Erythroblast (primary cell): ENCODE data around the gene KCMF1.

Experiments used
- DNase-seq, 2 experiments: peaks; one replicate each; lab custom pipeline; 2025; lab: John Stamatoyannopoulos, UW
- GATA1 ChIP-seq: IDR thresholded peaks from 2 replicates; pipeline ENCODE4 v1.6.1; 2011; ENCODE audit warnings: low read depth, mild to moderate bottlenecking, control low read depth, low read length, moderate library complexity
- POLR2A ChIP-seq: IDR thresholded peaks from 2 replicates; pipeline ENCODE4 v1.6.1; 2011; ENCODE audit warnings: mild to moderate bottlenecking, low read length

The KCMF1 gene

DNA sequence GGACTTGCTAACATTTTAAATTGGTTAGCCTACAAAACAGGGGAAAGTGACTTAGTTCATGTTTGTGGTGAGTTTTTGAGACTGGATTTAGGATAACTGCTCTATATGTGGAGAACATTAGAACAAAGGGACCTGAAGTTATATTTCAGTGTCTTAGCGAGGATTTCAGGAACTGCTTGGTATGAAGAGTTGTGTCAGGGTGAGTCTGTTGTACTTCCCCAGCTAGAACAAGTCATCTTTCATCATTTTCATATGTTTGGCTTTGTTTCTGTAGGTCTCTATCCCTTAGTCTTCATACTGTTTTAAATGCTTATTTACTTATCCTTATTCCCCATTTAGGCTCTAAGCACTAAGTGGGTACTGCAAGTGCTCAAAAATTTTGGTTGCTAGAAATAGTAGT is 41.9 kb downstream of the KCMF1 start:
- TF ChIP-seq POLR2A (no peak), GATA1 (no peak)
- no peak for DNase-seq

DNA sequence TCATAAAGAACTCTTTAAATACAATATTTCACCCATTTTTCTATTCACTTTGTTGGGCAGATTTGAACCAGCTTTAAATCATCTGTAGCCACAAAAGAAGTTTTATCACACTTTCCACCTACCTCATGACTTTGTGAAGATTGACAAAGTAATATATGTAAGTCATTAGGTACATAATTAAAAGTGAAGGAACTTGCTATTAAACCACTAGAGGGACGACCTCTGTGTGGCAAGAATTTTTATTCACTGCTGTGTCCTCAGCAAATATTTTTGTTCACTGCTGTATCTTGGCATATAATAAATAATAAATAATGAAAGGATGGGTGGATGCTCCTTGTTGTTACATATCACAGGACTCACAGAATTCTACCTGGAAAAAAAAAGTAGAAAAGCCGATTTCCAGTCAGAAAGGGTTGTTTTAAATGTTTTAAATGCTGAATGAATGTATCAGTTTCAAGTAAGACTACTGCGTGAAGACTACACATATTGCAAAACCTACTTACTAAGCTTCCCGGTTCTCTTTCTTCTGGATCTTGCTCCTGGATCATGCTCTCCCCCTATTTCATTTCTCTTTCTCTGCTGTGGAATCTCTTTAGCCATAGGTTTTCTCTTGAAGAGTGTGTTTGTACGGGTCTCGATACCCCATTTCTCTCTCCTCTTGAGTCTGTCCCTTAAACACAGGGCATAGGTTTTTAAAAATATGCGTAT is 44.8 kb downstream of the KCMF1 start:
- peak in 1 of 2 experiments; percentile 16 for DNase-seq
- no peak for TF ChIP-seq POLR2A
- no peak for TF ChIP-seq GATA1

DNA sequence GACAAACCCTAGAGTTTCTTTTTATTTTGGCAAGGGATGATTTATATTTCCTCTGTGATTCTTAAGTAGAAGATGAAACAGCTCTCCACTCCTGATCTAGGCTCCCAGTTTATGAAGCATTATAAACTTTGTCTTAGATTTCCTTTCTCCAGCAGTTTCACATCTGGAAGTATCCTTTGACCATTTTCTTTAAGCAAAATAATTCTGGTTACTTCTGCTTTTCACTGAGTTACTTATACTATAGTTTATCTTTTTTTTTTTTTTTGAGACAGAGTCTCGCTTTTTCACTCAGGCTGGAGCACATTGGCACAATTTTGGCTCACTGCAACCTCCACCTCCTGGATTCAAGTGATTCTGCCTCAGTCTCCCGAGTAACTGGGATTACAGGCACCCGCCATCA is 45.5 kb downstream of the KCMF1 start:
- no peak for TF ChIP-seq GATA1
- no peak for TF ChIP-seq POLR2A
- no peak for DNase-seq

DNA sequence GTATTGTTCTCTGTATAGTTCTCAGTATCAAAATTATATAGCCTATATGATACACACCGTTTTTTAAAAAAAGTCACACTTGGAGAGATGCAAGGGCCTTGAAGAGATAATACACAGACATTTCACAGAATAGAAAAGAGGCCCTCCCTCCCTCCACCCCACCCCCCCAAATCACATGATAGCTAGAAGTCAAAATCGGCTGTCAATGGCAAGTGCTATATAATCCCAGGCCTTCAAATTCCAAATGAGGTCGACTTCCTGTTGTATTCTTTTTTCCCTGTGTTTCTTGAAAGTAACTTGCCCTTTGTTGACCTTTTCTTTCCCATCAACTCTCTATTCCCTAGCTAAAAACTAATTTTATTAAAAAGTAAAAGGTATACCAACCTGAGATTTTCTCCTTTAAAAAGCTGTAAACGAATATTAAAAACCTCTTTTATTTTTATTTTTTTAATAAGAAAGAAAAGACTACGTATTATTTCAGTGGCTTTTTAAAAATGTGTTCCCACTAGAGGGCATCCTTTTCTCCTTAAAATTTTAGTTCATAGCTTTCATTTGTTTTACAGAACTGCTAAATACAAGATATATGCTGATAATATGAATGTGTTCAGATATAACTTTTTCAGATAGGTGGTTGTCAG is 46.6 kb downstream of the KCMF1 start:
- TF ChIP-seq POLR2A (no peak), GATA1 (no peak)
- peak; percentile 36 for DNase-seq

DNA sequence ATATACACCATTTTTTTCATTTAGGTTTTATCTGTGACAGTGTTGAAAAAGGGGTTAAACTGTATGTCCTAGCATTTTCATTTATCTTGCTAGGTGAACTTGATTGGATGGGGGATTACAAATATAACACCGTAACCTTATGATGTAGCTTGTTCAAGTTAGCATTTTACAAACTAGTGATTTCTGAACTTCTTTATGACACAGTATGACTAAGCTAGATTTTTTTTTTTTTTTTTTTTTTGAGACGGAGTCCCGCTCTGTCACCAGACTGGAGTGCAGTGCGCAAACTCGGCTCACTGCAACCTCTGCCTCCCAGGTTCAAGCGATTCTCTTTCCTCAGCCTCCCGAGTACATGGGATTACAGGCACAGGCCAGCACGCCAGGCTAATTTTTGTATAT is 47.1 kb downstream of the KCMF1 start:
- peak in 1 of 2 experiments; percentile 26 for DNase-seq
- TF ChIP-seq POLR2A (no peak), GATA1 (no peak)

DNA sequence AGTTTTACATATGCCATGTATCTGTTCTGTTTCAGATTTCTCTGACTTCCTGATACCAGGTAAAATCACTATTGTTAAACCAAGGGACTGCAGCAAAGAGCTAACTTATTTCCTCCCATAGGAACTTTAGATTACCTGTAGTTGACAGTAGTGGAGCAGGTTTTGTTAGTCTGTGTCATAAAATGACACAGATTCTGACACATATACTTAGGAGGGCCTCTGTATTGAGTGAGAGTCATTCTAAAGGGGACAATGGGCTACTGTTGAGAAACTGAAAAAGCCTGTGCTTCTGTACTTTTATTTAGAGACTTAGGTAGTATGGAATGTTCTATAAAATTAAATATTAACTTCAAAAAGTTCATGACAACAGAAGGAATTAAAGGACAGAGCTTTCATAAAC is 48.2 kb downstream of the KCMF1 start:
- no peak for TF ChIP-seq GATA1
- TF ChIP-seq POLR2A, result no peak
- no peak for DNase-seq

DNA sequence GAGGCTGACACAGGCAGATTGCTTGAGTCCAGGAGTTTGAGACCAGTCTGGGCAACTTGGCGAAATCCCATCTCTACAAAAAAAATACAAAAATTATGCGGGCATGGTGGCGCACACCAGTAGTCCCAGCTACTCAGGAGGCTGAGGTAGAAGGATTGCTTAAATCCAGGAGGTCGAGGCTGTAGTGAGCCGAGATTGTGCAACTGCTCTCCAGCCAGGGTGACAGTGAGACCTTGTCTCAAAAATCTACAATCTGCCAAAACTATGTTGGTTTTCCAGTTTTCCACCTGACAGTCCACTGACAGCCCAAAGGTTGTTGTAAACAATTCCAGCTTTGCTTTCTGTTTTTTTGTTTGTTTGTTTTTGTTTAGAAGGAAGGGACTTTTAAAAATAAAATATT is 51.3 kb downstream of the KCMF1 start:
- TF ChIP-seq POLR2A (no peak), GATA1 (no peak)
- no peak for DNase-seq

DNA sequence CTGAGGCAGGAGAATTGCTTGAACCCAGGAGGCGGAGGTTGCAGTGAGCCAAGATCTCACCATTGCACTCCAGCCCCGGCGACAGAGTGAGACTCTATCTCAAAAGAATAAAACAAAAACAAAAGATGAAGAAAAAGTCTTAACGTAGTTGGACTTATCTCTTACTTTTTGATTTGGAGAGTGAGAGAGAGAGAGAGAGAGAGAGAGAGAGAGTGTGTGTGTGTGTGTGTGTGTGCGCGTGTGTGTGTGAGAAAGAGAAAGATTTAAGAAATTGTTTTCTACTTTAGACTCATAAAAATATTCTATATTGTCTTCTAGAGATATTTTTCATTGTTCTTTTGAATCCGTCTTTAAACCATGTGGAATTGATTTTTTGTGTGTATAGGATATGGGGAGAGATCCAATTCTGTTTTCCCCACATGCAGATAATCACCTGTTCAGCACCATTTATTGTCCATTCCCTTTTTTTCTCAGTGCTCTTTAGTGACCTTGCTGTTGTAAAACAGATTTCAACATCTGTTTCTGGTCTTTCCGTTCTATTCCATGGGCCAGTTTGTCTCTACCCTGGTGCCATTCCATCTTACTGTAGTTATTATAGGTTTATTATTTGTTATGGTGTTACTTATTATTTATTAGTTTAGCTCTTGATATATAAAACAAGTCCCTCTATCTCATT is 53.5 kb downstream of the KCMF1 start:
- TF ChIP-seq GATA1 (no peak), POLR2A (no peak)

DNA sequence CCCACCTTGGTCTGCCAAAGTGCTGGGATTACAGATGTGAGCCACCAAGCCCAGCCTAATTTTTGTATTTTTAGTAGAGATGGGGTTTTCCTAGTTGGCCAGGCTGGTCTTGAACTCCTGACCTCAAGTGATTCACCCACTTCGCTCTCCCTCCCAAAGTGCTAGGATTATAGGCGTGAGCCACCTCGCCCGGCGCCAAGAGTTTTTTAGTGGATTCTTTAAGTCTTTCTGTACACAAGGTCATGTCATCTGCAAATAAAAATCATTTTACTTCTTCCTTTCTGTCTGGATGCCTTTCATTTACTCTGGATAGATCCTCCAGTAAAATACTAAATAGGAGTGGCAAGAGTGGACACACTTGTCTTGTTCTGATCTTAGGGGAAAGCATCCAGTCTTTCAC is 61.7 kb downstream of the KCMF1 start:
- no peak for TF ChIP-seq POLR2A
- TF ChIP-seq GATA1, result no peak
- DNase-seq, result no peak

More for the DNA sequence above, 53.5 kb downstream of the KCMF1 start:
- DNase-seq, result no peak

DNA sequence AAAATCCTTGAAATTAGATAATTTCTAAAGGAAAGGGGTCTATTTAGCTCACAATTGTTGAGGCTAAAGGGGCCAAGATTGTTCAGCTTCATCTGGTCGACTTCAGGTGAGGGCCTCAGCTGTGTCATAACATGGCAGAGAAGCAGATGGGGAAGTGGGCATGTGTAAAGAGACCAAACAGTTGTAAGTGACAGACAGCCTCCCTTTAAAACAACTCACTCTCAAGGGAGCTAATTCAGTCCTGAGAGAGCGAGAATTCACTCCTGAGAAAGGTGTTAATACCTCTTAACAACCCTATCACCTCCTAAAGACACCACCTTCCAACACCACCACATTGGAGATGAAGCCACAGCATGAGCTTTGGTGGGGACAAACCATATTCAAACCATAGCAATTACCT is 62.4 kb downstream of the KCMF1 start:
- no peak for DNase-seq
- no peak for TF ChIP-seq POLR2A
- no peak for TF ChIP-seq GATA1

DNA sequence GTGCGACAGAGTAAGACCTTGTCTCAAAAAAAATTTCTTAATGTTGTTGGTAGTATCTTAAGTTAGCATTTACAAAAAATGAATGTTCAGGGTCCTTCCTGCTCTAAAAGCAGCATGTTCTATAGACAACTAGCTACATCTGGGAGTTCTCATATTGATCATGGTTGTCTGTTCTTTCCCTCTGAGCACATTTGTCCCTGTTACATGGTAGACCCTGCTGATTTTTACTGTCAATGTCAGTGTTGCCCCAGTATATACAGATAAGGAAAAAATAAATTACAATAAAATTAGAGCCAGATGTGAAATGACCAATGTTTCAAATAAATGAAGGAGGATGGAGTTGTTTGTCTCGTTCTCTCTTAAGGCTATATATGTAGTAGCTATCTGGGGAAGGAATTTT is 63.2 kb downstream of the KCMF1 start:
- TF ChIP-seq GATA1 (no peak), POLR2A (no peak)
- no peak for DNase-seq

DNA sequence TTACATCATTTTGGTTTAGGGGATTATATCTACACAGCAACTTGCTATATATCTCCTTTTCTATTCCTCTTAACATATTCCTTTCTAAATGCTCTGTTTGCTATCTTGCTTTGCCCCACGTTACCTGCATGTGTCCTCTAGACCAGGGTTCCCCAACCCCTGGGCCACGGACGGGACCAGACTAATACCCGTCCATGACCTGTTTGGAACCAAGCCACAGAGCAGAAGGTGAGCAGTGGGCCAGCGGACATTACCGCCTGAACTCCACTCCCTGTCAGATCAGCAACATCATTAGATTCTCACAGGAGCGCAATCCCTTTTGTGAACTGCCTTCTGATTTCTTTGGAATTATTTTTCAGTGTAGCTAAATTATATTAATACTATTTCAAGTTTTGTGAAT is 66.7 kb downstream of the KCMF1 start:
- DNase-seq, result no peak
- no peak for TF ChIP-seq POLR2A
- no peak for TF ChIP-seq GATA1

DNA sequence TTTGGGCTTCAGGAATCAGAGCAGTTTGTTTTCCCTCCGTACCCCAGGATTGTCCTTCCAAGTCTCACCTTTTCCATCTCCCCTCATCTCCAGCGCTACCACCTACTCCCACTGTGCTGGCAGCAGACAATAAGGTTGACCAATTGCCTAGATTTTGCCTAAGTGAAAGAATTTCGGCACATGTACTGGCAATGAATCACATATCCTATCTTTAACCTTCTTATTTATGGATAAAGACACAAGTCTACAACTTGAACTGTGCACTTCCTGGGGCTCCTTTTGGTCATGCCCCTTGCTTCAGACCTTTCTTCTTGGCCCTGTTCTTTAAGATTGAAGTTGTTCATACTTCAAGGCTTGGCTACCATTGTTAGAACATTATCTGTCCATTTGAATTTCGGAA is 71.4 kb downstream of the KCMF1 start:
- DNase-seq, result no peak
- no peak for TF ChIP-seq POLR2A
- no peak for TF ChIP-seq GATA1

DNA sequence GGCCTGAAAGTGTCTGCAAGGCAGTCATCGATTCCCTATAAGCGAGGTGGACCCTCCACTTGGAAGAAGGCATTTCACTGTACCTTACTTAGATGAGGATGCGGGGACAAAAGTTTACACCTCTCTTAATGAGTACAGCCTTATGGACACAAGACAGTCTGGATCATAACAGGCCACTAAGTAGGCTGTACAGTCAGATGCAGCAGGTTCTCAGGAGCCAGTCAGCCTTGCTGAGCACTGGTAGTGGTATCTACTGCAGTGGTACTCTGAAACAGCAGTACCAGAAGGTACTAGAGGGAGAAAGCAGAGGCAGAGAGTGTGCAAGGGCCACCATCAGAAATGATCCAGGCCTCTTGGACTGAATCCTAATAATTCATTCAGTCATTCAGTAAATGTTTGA is 77.6 kb downstream of the KCMF1 start:
- no peak for DNase-seq
- TF ChIP-seq POLR2A, result no peak
- no peak for TF ChIP-seq GATA1
